ENCODE results near the gene TJP3.

DNA sequence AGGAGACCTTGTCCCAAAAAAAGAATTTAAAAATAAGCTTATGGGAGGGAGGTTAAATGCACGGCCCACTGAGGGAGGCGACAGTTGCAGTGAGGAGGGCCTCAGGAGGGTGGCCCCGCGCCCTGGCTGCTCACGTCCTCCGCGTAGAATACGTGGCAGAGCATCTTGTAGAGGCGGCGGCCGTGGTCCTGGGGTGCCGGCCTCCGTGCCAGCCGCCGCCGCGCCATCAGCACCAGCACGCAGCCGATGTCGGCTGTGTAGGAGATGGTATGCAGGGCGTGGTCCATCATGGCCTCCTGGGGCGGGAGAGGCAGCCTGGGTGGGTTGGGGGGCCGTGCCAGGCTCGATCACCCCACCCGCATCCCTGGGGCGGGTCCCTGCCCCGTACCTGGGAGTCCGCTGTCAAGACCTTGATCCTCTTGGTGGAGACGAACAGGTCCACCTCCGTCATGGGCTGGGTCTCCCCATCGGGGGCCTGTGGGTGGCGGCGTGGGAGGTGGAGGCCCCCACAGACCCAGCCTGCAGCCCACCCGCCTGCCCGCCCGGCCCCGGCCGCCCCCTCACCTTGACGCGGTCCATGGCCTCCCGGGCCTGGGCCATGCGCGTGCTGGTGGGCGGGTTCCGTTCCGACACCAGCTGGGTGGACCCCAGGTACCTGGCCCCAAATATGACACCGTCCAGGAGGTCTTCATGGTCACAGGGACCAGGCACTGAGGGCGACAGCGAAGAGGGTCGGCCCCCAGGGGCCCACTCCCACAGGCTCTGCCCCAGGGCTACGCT is 45.6 kb downstream of the TJP3 start:
- TF ChIP-seq, protein P1, sequence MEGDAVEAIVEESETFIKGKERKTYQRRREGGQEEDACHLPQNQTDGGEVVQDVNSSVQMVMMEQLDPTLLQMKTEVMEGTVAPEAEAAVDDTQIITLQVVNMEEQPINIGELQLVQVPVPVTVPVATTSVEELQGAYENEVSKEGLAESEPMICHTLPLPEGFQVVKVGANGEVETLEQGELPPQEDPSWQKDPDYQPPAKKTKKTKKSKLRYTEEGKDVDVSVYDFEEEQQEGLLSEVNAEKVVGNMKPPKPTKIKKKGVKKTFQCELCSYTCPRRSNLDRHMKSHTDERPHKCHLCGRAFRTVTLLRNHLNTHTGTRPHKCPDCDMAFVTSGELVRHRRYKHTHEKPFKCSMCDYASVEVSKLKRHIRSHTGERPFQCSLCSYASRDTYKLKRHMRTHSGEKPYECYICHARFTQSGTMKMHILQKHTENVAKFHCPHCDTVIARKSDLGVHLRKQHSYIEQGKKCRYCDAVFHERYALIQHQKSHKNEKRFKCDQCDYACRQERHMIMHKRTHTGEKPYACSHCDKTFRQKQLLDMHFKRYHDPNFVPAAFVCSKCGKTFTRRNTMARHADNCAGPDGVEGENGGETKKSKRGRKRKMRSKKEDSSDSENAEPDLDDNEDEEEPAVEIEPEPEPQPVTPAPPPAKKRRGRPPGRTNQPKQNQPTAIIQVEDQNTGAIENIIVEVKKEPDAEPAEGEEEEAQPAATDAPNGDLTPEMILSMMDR (IDR thresholded peaks at IDR 0.05) = no peak
- TF ChIP-seq POLR2A (IDR thresholded peaks at IDR 0.05) = no peak
